COLO668 (cell line): ENCODE measurements around the gene SPRR2G.
"Not testable (repeated sequence)": the region's sequence is repeated elsewhere in the genome, so short reads cannot be mapped to it uniquely, and the experiment has no call there.

ENCODE experiments used
- DNase-seq: peaks from one replicate; lab custom pipeline; 2025; ENCODE audit not compliant: unreplicated experiment; lab: John Stamatoyannopoulos, UW

SPRR2G gene

GRCh38 chr1:153115264-153115663 is 35.4 kb downstream of the SPRR2G start:
- DNase-seq, result not testable (repeated sequence)

GRCh38 chr1:153113416-153113815 is 37.3 kb downstream of the SPRR2G start, which contains the start of gene SPRR2F:
SPRR2F (minus strand) TSS chr1:153113516; CDS start chr1:153112733, 783 bp downstream.
- no peak for DNase-seq

GRCh38 chr1:153112454-153112853 is 38.2 kb downstream of the SPRR2G start:
- DNase-seq, result not testable (repeated sequence)

GRCh38 chr1:153100245-153100644 is 50.4 kb downstream of the SPRR2G start:
- no peak for DNase-seq
